DND-41 (cell line): ENCODE data around the gene CITED2.

Experiments
- EZH2 ChIP-seq: IDR thresholded peaks from 3 replicates; pipeline ENCODE4 v1.6.1; 2012; ENCODE audit warnings: borderline replicate concordance, low read depth, mild to moderate bottlenecking, moderate library complexity, low read length, inconsistent platforms; ENCODE audit not compliant: severe bottlenecking
- TF ChIP-seq, protein P1 (sequence below): IDR thresholded peaks from 2 replicates; pipeline ENCODE4 v1.5.1; 2012; ENCODE audit warnings: borderline replicate concordance, low read length, moderate library complexity, mild to moderate bottlenecking; ENCODE audit not compliant: poor library complexity, severe bottlenecking; ENCODE audit errors: extremely low read depth

DNA sequence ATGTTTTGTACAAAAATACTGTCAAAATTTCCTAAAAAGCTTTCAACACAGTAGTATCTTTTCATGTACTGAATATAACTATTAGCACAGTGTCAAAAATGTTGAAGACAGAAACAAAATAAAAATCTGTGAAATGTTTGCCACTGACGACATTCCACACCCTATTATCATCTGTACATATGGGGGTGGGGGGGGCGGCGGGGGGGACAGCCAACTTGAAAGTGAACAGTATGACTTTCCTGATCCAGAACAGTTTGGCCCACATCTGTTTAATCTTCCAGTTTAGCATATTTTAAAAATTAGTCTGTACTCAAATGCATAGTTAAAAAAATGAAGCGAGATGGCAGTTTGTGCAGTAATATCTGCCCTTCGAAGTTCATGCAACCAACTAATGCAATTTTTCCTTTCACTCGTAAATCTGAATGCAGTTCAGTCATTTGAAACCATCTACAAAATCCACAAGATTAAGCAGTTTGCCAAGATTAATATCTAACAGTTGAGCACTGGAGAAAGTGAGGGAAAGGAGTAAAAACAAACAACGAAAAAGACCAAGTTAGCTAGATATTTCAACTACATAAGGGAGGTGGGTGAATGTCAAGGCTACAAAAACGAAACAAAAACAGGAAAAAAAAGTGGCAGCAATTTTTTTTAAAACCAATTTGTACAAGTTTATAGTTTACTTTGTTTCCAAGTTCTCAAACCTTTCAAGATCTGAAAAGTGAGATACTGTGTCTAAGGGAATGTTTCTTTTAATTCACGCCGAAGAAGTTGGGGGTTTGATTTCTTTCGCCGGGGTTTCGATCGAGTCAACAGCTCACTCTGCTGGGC lies 1.9 kb downstream of the CITED2 start:
- TF ChIP-seq, protein P1, sequence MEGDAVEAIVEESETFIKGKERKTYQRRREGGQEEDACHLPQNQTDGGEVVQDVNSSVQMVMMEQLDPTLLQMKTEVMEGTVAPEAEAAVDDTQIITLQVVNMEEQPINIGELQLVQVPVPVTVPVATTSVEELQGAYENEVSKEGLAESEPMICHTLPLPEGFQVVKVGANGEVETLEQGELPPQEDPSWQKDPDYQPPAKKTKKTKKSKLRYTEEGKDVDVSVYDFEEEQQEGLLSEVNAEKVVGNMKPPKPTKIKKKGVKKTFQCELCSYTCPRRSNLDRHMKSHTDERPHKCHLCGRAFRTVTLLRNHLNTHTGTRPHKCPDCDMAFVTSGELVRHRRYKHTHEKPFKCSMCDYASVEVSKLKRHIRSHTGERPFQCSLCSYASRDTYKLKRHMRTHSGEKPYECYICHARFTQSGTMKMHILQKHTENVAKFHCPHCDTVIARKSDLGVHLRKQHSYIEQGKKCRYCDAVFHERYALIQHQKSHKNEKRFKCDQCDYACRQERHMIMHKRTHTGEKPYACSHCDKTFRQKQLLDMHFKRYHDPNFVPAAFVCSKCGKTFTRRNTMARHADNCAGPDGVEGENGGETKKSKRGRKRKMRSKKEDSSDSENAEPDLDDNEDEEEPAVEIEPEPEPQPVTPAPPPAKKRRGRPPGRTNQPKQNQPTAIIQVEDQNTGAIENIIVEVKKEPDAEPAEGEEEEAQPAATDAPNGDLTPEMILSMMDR: no peak
- TF ChIP-seq EZH2: no peak
